SU-DHL-6 (cell line): Measurements from ENCODE around the gene HTR3B.

ENCODE experiments used
- EZH2phosphoT487 ChIP-seq: fragments of 200-600 bp; sonication (generic), shearing (Covaris generic); conservative IDR thresholded peaks from 2 replicates; pipeline ENCODE4 v1.6.1; 2018; ENCODE audit warnings: mild to moderate bottlenecking, antibody characterized with exemption, low read length, moderate library complexity, mixed read lengths
- TF ChIP-seq, protein P1 (sequence below): fragments of 200-600 bp; sonication (generic); IDR thresholded peaks from one replicate; pipeline ENCODE4 v1.5.1; 2017; ENCODE audit warnings: antibody characterized with exemption, mild to moderate bottlenecking, low read length, moderate library complexity; ENCODE audit not compliant: insufficient read depth, poor library complexity, severe bottlenecking

GRCh38 chr11:113932788-113933187 lies 28.2 kb downstream of the HTR3B start:
- TF ChIP-seq, protein P1, sequence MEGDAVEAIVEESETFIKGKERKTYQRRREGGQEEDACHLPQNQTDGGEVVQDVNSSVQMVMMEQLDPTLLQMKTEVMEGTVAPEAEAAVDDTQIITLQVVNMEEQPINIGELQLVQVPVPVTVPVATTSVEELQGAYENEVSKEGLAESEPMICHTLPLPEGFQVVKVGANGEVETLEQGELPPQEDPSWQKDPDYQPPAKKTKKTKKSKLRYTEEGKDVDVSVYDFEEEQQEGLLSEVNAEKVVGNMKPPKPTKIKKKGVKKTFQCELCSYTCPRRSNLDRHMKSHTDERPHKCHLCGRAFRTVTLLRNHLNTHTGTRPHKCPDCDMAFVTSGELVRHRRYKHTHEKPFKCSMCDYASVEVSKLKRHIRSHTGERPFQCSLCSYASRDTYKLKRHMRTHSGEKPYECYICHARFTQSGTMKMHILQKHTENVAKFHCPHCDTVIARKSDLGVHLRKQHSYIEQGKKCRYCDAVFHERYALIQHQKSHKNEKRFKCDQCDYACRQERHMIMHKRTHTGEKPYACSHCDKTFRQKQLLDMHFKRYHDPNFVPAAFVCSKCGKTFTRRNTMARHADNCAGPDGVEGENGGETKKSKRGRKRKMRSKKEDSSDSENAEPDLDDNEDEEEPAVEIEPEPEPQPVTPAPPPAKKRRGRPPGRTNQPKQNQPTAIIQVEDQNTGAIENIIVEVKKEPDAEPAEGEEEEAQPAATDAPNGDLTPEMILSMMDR: no peak
- TF ChIP-seq EZH2phosphoT487: no peak
